Stimulated activated naive CD8-positive, alpha-beta T cell treated with anti-CD3 and anti-CD28 coated beads, Interleukin-15, amount 100 ng/mL, for 72 hours (primary cell): ENCODE results near the gene EBF3.

Experiments
- ATAC-seq: fragments of 150-1000 bp; cut with Tn5 transposase; 2 replicates; pipeline ENCODE4 v1.10.0; 2021; ENCODE audit warnings: mild to moderate bottlenecking, moderate library complexity
- DNase-seq, 2 donors: peaks; one replicate each; pipeline ENCODE4 v3.0.0; 2021 to 2022
- H3K27ac Mint-ChIP-seq, 2 donors: one replicate each; pipeline ENCODE4 v1.8.0; 2022; ENCODE audit warnings: mild to moderate bottlenecking in 2 of 2, mixed read lengths in 2 of 2, moderate library complexity in 2 of 2
- H3K27me3 Mint-ChIP-seq: one replicate; pipeline ENCODE4 v1.8.0; 2022; ENCODE audit warnings: mixed read lengths
- H3K4me1 Mint-ChIP-seq: one replicate; pipeline ENCODE4 v1.8.0; 2022; ENCODE audit warnings: mild to moderate bottlenecking, mixed read lengths
- H3K4me3 Mint-ChIP-seq, 2 donors: one replicate each; pipeline ENCODE4 v1.8.0; 2022; ENCODE audit warnings: mild to moderate bottlenecking in 2 of 2, mixed read lengths in 2 of 2, moderate library complexity in 1 of 2
- H3K9me3 Mint-ChIP-seq, 2 donors: one replicate each; pipeline ENCODE4 v1.8.0; 2022; ENCODE audit warnings: mixed read lengths in 2 of 2

The EBF3 gene

DNA sequence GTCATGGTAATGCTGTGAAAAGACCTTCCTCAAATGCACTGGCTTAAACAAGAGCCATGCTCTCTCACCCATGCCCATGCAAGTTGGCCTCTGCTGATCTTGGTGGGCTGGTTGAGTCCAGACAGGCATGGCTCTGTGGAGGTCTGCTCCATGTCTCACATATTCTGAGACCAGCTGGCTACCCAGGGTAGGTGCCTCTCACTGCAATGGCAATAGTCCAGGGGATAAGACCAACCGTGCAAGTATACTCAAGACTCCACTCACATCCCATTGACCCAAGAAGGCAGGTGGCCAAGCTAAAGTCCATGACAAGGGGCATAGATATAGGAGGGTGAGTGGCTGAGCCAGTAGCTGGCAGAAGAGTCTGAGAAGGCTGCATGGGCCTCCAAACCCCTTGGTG, 14.2 kb upstream of the EBF3 start:
- H3K4me1 Mint-ChIP-seq, result no peaks in the 10 kb centered on the region
- ATAC-seq (no peak), DNase-seq (no peak)
- H3K4me3 Mint-ChIP-seq, result no peak overlapping the region
- H3K27ac Mint-ChIP-seq, result no peak overlapping the region
- H3K27me3 Mint-ChIP-seq, result peaks cover 89% of the 10 kb centered on the region
- peaks cover 13% of the 10 kb centered on the region in 2 donors for H3K9me3 Mint-ChIP-seq

GRCh38 chr10:129977794-129978193, 13.7 kb upstream of the EBF3 start:
- Mint-ChIP-seq H3K27ac (no peak overlapping the region), H3K27me3 (peaks cover 88% of the 10 kb centered on the region), H3K9me3 (peaks cover 7 to 8% of the 10 kb centered on the region in 2 donors), H3K4me3 (no peak overlapping the region), H3K4me1 (no peaks in the 10 kb centered on the region)
- DNase-seq (no peak), ATAC-seq (no peak)

DNA sequence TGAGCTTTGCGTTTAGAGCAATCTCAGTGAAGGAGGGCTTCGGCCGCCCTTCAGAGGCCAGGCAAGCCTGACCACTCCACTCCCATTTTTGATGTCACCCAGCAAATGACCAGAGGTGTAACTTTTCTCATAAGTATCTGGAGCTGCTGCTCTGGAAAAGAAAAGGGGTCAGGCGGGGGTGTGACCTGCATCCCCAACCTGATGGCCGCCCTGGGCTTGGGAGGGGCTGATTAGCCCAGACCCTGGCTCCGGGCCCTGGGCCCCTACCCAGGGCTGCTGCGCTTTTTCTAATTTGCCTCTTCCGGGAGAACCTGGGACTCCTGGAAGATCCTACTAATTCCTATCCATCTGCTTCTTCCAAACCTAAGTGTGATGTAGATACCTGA, 9.6 kb upstream of the EBF3 start:
- ATAC-seq, result no peak

DNA sequence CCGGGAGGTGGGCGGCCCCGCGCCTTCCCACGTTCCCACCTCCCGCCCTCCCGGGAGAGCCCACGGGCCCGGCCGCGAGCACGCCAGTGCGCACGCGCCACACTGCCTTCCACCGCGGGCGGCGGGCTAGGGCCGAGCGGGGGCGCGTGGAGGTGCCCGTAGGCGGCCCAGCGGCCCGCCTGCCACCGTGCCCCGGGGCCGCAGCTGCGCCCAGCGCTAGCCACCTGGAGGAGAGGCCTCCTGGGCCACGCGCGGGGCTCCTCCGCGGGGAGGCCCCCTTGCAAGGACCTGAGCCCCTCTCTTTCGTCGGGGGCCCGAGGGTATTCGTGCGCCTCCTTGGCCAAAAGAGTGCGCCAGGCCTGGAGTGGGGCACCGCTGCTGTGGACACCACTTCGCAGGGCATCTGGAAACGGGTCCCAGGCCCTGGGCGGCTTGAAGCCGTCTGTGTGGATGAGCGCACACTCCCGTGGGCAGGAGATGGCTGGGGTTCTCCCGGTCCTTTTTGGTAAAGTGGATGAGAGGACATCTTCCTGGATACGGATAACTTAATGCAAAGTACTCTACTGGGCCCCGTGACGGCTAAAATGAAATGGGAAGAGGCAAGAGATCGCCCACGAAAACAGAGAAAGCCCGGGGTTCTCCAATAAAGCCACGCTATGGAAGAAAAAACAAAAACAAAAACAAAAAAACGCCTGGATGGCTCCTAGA, 9.0 kb upstream of the EBF3 start:
- peaks cover 33% of the 10 kb centered on the region for H3K4me1 Mint-ChIP-seq
- no peak overlapping the region for H3K4me3 Mint-ChIP-seq
- DNase-seq (no peak), ATAC-seq (no peak)
- H3K27ac Mint-ChIP-seq, result peak overlapping the region in 1 of 2 donors; percentile 27
- no peaks in the 10 kb centered on the region for H3K9me3 Mint-ChIP-seq
- peaks cover 95% of the 10 kb centered on the region for H3K27me3 Mint-ChIP-seq

More for the DNA sequence above, 9.6 kb upstream of the EBF3 start:
- Mint-ChIP-seq H3K9me3 (no peaks in the 10 kb centered on the region), H3K4me1 (peaks cover 31% of the 10 kb centered on the region), H3K27me3 (peaks cover 95% of the 10 kb centered on the region), H3K4me3 (no peak overlapping the region), H3K27ac (no peak overlapping the region)
- no peak for DNase-seq

GRCh38 chr10:129972145-129972965, 8.3 kb upstream of the EBF3 start:
- Mint-ChIP-seq H3K4me3 (peak overlapping the region; percentile 69), H3K27me3 (peaks cover 95% of the 10 kb centered on the region), H3K27ac (peak overlapping the region in 1 of 2 donors; percentile 42), H3K4me1 (peaks cover 40% of the 10 kb centered on the region), H3K9me3 (no peaks in the 10 kb centered on the region)
- no peak for DNase-seq
- no peak for ATAC-seq

GRCh38 chr10:129971381-129972144, 7.5 kb upstream of the EBF3 start:
- H3K4me1 Mint-ChIP-seq, result peaks cover 40% of the 10 kb centered on the region
- H3K9me3 Mint-ChIP-seq, result no peaks in the 10 kb centered on the region
- peak overlapping the region; percentile 69 for H3K4me3 Mint-ChIP-seq
- DNase-seq (peak; percentile 59 to 64), ATAC-seq (peak; percentile 85)
- H3K27ac Mint-ChIP-seq, result peak overlapping the region in 1 of 2 donors; percentile 42
- peaks cover 93% of the 10 kb centered on the region for H3K27me3 Mint-ChIP-seq

GRCh38 chr10:129970465-129971364, 6.6 kb upstream of the EBF3 start:
- H3K9me3 Mint-ChIP-seq, result no peaks in the 10 kb centered on the region
- H3K27me3 Mint-ChIP-seq, result peaks cover 93% of the 10 kb centered on the region
- peaks cover 40% of the 10 kb centered on the region for H3K4me1 Mint-ChIP-seq
- ATAC-seq, result no peak
- no peak overlapping the region for H3K27ac Mint-ChIP-seq
- peak overlapping the region; percentile 46 to 63 for H3K4me3 Mint-ChIP-seq
- peak in 1 of 2 donors; percentile 18 for DNase-seq

DNA sequence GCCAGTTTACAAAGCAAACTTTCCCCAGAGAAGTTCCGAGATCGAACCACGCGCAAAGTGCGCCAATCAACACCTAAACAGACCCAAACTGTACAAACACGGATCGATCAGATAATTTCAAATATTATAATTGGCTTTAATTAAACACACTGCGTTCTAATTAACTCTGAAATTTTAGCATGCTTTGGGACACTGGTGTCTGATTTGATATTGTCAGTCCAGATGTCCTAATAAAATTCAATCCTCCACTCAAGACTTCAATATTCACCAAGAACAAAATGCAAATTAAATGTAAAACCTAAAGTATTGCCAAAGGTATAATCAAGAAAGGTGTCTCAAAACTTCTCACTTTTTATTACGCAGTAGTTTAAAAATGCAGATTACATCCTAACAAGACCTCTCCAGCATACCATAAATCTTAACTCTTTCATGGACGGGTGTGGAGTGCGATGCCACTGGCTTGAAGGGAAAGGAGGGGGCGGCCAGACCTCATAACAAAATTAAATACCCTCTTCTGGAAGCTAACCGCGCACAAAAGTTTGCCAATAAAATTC, 5.9 kb upstream of the EBF3 start:
- DNase-seq (no peak), ATAC-seq (no peak)
- no peak overlapping the region for H3K27ac Mint-ChIP-seq
- peaks cover 93% of the 10 kb centered on the region for H3K27me3 Mint-ChIP-seq
- H3K4me1 Mint-ChIP-seq, result peaks cover 40% of the 10 kb centered on the region
- H3K4me3 Mint-ChIP-seq, result no peak overlapping the region
- no peaks in the 10 kb centered on the region for H3K9me3 Mint-ChIP-seq

DNA sequence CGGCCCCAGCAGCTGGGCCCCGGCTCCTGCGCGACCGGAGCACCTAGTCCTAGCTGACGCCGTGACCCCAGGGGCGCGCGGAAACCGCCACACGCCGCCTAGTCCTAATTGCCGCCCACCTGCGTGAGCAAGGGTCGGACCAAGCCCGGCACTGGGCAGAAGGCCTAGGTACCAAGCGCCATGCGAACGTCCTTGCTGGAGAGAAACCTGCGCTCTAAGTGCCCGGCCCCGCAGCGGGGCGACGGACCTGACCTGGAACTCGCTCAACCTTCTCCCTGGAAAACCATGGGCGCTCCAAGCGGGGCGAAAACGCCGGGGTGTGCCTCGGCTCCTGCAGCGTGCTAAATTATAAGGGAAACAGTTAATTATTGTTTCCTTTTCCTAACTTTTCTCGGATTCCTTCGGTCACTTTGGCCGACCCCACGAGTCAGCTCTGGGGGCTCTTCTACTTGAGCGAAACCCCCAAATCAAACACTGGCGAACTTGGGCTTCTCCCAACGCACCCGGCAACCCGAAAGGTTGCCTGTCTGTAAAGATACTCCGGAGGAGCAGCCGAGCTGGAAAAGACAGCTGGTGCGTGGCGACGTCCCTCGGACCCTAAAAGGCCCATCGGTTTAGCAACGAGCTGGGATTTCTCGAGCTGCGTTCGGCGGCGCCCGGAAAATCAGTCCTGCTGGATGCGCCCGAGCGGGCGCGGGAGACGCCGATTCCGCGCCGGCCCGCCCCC, 5.3 kb upstream of the EBF3 start:
- peaks cover 93% of the 10 kb centered on the region for H3K27me3 Mint-ChIP-seq
- no peak overlapping the region for H3K4me3 Mint-ChIP-seq
- DNase-seq, result no peak
- no peaks in the 10 kb centered on the region for H3K9me3 Mint-ChIP-seq
- peaks cover 40% of the 10 kb centered on the region for H3K4me1 Mint-ChIP-seq
- H3K27ac Mint-ChIP-seq, result no peak overlapping the region
- no peak for ATAC-seq

- H3K9me3 Mint-ChIP-seq, result no peaks in the 10 kb centered on the region
- peak overlapping the region in 1 of 2 donors; percentile 29 for H3K4me3 Mint-ChIP-seq
- DNase-seq (peak; percentile 59 to 60), ATAC-seq (peak; percentile 53)
- H3K27me3 Mint-ChIP-seq, result peaks cover 93% of the 10 kb centered on the region
- peaks cover 40% of the 10 kb centered on the region for H3K4me1 Mint-ChIP-seq
- no peak overlapping the region for H3K27ac Mint-ChIP-seq
These were observed 4.7 kb upstream of the EBF3 start for GRCh38 chr10:129968853-129969183.

GRCh38 chr10:129968020-129968852, 4.2 kb upstream of the EBF3 start:
- peaks cover 43% of the 10 kb centered on the region for H3K4me1 Mint-ChIP-seq
- no peak overlapping the region for H3K27ac Mint-ChIP-seq
- no peaks in the 10 kb centered on the region for H3K9me3 Mint-ChIP-seq
- peaks cover 93% of the 10 kb centered on the region for H3K27me3 Mint-ChIP-seq
- DNase-seq (peak in 1 of 2 donors; percentile 19), ATAC-seq (peak; percentile 4)
- H3K4me3 Mint-ChIP-seq, result peak overlapping the region; percentile 41 to 42

- no peak for DNase-seq
- Mint-ChIP-seq H3K9me3 (no peaks in the 10 kb centered on the region), H3K27ac (no peak overlapping the region), H3K27me3 (peaks cover 96% of the 10 kb centered on the region), H3K4me3 (no peak overlapping the region), H3K4me1 (peaks cover 49% of the 10 kb centered on the region)
- ATAC-seq, result no peak
These were observed 3.5 kb upstream of the EBF3 start for GRCh38 chr10:129967579-129968019.

DNA sequence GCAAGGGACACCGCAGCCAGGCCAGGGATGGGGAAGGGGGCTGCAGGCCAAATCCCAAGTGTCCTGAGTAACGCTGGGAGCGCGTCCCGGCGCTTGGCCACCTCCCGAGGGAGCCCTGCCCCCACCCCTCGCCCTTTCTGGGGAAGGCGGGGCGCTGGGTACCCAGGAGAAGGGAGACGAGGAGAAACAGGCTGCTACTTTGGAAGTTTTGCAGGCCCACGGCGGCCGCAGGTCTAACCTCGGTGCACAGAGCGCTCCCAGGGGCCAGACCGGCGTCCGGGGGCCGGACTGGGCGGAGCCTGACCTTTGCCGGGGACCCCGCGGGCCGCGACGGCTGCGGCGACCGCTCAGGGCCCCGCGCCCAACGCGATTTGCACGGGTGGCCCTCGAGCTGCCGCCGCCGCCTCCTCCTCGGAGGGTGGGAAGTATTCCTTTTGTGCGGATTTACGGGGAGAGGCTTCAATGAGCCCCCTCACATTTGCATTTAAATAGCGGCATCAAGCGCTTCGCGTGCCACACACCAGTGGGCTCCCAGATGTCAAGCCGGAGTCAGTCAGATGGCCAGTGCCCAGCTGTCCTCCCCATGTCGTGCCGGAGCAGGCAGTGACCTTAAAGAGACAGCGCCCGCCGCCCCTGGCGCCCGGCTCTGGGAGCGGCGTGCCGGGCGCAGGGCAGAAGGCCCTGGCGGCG, 3.0 kb upstream of the EBF3 start:
- peaks cover 98% of the 10 kb centered on the region for H3K27me3 Mint-ChIP-seq
- no peaks in the 10 kb centered on the region for H3K9me3 Mint-ChIP-seq
- H3K27ac Mint-ChIP-seq, result no peak overlapping the region
- ATAC-seq (no peak), DNase-seq (no peak)
- H3K4me3 Mint-ChIP-seq, result no peak overlapping the region
- peaks cover 50% of the 10 kb centered on the region for H3K4me1 Mint-ChIP-seq
